Measurements from ENCODE around the gene RPRD1B.

GRCh38 chr20:37999526-38000263 lies 33.9 kb upstream of the RPRD1B start:
- TF ChIP-seq CTCF (IDR thresholded peaks at IDR 0.05; ENCODE audit: extremely low read depth in 1 of 2, insufficient read depth in 1 of 2, low read depth in 1 of 2, low read length in 2 of 2) (no peak), EZH2 (IDR thresholded peaks at IDR 0.05; ENCODE audit: borderline replicate concordance, low read depth, low read length, severe bottlenecking) (no peak), MAX (IDR thresholded peaks at IDR 0.05; ENCODE audit: insufficient read depth, insufficient read length) (no peak)
